OCI-LY3 (cell line): ENCODE measurements around the gene CTU2.

ENCODE experiments used
- EZH2phosphoT487 ChIP-seq: fragments of 200-600 bp; shearing (Covaris generic); IDR thresholded peaks from 2 replicates; pipeline ENCODE4 v1.6.1; 2018; ENCODE audit warnings: antibody characterized with exemption, mixed run types, low read depth
- TF ChIP-seq, protein P1 (sequence below): fragments of 200-600, 300-600 bp; sonication (generic); IDR thresholded peaks from 2 replicates; pipeline ENCODE4 v1.5.1; 2014; ENCODE audit warnings: antibody characterized with exemption, low read length, low read depth

DNA sequence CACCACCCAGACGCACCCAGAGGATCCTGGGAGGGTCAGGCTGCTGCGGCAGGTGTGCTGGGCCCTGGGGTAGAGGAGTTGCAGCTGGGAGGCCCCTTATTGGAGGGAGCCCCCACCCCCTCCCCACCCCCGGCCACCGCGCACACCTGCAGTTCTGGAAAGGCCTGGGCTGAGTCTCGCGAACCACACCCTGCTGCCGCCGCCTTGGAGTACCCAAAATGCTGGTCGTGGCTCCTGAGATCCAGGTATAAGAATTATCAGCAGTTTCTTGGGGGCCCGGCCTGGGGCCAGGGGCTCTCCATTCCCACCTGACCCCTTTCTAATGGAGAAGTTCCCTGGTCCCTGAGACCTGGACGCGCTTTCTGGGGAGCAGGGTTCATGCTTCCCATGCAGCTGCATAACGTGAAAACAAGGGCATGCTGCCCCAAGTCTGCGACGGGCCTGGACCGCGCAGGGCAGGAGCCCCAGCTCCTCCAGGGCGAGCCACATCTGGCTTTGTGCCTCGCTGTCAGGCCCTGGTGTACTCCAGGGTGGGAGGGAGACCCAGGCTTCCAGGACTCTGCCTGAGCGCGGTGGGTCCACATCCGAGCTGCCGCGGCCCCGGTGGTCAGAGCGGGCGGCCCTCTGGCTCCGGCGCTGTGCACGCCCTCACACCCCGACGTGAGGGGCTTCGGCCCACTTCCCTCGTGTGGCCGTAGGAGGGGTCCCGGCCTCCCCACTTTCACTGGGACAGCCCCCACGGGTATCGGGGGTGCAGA, 12.7 kb upstream of the CTU2 start:
- TF ChIP-seq, protein P1, sequence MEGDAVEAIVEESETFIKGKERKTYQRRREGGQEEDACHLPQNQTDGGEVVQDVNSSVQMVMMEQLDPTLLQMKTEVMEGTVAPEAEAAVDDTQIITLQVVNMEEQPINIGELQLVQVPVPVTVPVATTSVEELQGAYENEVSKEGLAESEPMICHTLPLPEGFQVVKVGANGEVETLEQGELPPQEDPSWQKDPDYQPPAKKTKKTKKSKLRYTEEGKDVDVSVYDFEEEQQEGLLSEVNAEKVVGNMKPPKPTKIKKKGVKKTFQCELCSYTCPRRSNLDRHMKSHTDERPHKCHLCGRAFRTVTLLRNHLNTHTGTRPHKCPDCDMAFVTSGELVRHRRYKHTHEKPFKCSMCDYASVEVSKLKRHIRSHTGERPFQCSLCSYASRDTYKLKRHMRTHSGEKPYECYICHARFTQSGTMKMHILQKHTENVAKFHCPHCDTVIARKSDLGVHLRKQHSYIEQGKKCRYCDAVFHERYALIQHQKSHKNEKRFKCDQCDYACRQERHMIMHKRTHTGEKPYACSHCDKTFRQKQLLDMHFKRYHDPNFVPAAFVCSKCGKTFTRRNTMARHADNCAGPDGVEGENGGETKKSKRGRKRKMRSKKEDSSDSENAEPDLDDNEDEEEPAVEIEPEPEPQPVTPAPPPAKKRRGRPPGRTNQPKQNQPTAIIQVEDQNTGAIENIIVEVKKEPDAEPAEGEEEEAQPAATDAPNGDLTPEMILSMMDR: no peak
- no peak for TF ChIP-seq EZH2phosphoT487
